Measurements from ENCODE around the gene APEH.
"Not testable (repeated sequence)": the region's sequence is repeated elsewhere in the genome, so short reads cannot be mapped to it uniquely, and the experiment has no call there.

Gene APEH

GRCh38 chr3:49695350-49696015 lies 21.3 kb downstream of the APEH start:
- WGBS (ENCODE audit: insufficient coverage) = no CpG with 5 or more reads among the region's 4 CpGs

GRCh38 chr3:49699281-49699979 lies 25.3 kb downstream of the APEH start:
- 98% methylated on average over 10 of the region's 16 CpGs for WGBS (ENCODE audit: insufficient coverage)
- no peaks in the 10 kb centered on the region for H3K27me3 ChIP-seq (replicated peaks in 2 of 5; ENCODE audit: control insufficient read depth in 4 of 5, insufficient read depth in 5 of 5, low read length in 4 of 5)
- DNase-seq = no peak
- H3K27ac ChIP-seq (ENCODE audit: insufficient read depth in 1 of 2, low read depth in 1 of 2, low read length in 2 of 2, poor library complexity in 1 of 2, severe bottlenecking in 2 of 2) = no peak overlapping the region
- H3K4me3 ChIP-seq (ENCODE audit: control insufficient read depth in 1 of 7, extremely low read depth in 1 of 7, insufficient read depth in 4 of 7, low read depth in 2 of 7, low read length in 6 of 7) = no peak overlapping the region
- H3K4me1 ChIP-seq (ENCODE audit: control extremely low read depth in 1 of 4, control insufficient read depth in 4 of 4, insufficient read depth in 4 of 4, low read length in 3 of 4) = peaks cover 0 to 4% (median 1%) of the 10 kb centered on the region in 4 experiments
- peaks cover 0 to 58% (median 31%) of the 10 kb centered on the region in 4 experiments for H3K36me3 ChIP-seq (ENCODE audit: control insufficient read depth in 4 of 4, insufficient read depth in 4 of 4, low read length in 3 of 4)
- ChIA-PET POLR2A (interaction anchor here (1.2 kb wide), 1 partner anchor 140 kb away, joined by 3 read pairs; no protein-coding TSS in a partner anchor), CTCF (interaction anchor here (1.2 to 3.4 kb wide), 3 partner anchors 13 to 131 kb away, joined by 3 to 11 read pairs (median 5); partner anchors contain the start of gene AMIGO3)
- H3K9me3 ChIP-seq (ENCODE audit: control extremely low read depth in 1 of 5, control insufficient read depth in 4 of 5, insufficient read depth in 2 of 5, low read depth in 1 of 5, low read length in 4 of 5) = no peaks in the 10 kb centered on the region

More at GRCh38 chr3:49695350-49696015, 21.3 kb downstream of the APEH start:
- H3K27me3 ChIP-seq (replicated peaks in 2 of 5; ENCODE audit: control insufficient read depth in 4 of 5, insufficient read depth in 5 of 5, low read length in 4 of 5); DNase-seq; H3K27ac ChIP-seq (ENCODE audit: insufficient read depth in 1 of 2, low read depth in 1 of 2, low read length in 2 of 2, poor library complexity in 1 of 2, severe bottlenecking in 2 of 2); H3K9me3 ChIP-seq (ENCODE audit: control extremely low read depth in 1 of 5, control insufficient read depth in 4 of 5, insufficient read depth in 2 of 5, low read depth in 1 of 5, low read length in 4 of 5); H3K4me3 ChIP-seq (ENCODE audit: control insufficient read depth in 1 of 7, extremely low read depth in 1 of 7, insufficient read depth in 4 of 7, low read depth in 2 of 7, low read length in 6 of 7): not testable (repeated sequence)
- ChIA-PET POLR2A (interaction anchor here (0.6 kb wide), 1 partner anchor 342 kb away, joined by 3 read pairs; no protein-coding TSS in a partner anchor), CTCF (interaction anchor here (1.2 kb wide), 1 partner anchor 156 kb away, joined by 3 read pairs; no protein-coding TSS in a partner anchor)
- Histone ChIP-seq H3K4me1 (ENCODE audit: control extremely low read depth in 1 of 4, control insufficient read depth in 4 of 4, insufficient read depth in 4 of 4, low read length in 3 of 4) (peaks cover 0 to 10% (median 8%) of the 10 kb centered on the region in 4 experiments), H3K36me3 (ENCODE audit: control insufficient read depth in 4 of 4, insufficient read depth in 4 of 4, low read length in 3 of 4) (peaks cover 0 to 27% (median 16%) of the 10 kb centered on the region in 4 experiments)

GRCh38 chr3:49700014-49700413 lies 25.9 kb downstream of the APEH start:
- H3K4me3 ChIP-seq (ENCODE audit: control insufficient read depth in 1 of 7, extremely low read depth in 1 of 7, insufficient read depth in 4 of 7, low read depth in 2 of 7, low read length in 6 of 7) = no peak overlapping the region
- peaks cover 0 to 4% (median 1%) of the 10 kb centered on the region in 4 experiments for H3K4me1 ChIP-seq (ENCODE audit: control extremely low read depth in 1 of 4, control insufficient read depth in 4 of 4, insufficient read depth in 4 of 4, low read length in 3 of 4)
- H3K27ac ChIP-seq (ENCODE audit: insufficient read depth in 1 of 2, low read depth in 1 of 2, low read length in 2 of 2, poor library complexity in 1 of 2, severe bottlenecking in 2 of 2) = no peak overlapping the region
- POLR2A ChIA-PET = interaction anchor here (1.2 kb wide), 1 partner anchor 139 kb away, joined by 3 read pairs; no protein-coding TSS in a partner anchor
- DNase-seq = no peak
- 96% methylated on average over 8 of the region's 8 CpGs for WGBS (ENCODE audit: insufficient coverage)
- no peaks in the 10 kb centered on the region for H3K9me3 ChIP-seq (ENCODE audit: control extremely low read depth in 1 of 5, control insufficient read depth in 4 of 5, insufficient read depth in 2 of 5, low read depth in 1 of 5, low read length in 4 of 5)
- peaks cover 0 to 64% (median 35%) of the 10 kb centered on the region in 4 experiments for H3K36me3 ChIP-seq (ENCODE audit: control insufficient read depth in 4 of 4, insufficient read depth in 4 of 4, low read length in 3 of 4)
- no peaks in the 10 kb centered on the region for H3K27me3 ChIP-seq (replicated peaks in 2 of 5; ENCODE audit: control insufficient read depth in 4 of 5, insufficient read depth in 5 of 5, low read length in 4 of 5)
- CTCF ChIA-PET = interaction anchor here (1.2 to 3.4 kb wide), 5 partner anchors 13 to 140 kb away, joined by 3 to 19 read pairs (median 5); partner anchors contain the start of gene AMIGO3

GRCh38 chr3:49700453-49701128 lies 26.4 kb downstream of the APEH start:
- Histone ChIP-seq H3K27me3 (replicated peaks in 2 of 5; ENCODE audit: control insufficient read depth in 4 of 5, insufficient read depth in 5 of 5, low read length in 4 of 5) (no peaks in the 10 kb centered on the region), H3K27ac (ENCODE audit: insufficient read depth in 1 of 2, low read depth in 1 of 2, low read length in 2 of 2, poor library complexity in 1 of 2, severe bottlenecking in 2 of 2) (no peak overlapping the region), H3K9me3 (ENCODE audit: control extremely low read depth in 1 of 5, control insufficient read depth in 4 of 5, insufficient read depth in 2 of 5, low read depth in 1 of 5, low read length in 4 of 5) (no peaks in the 10 kb centered on the region), H3K36me3 (ENCODE audit: control insufficient read depth in 4 of 4, insufficient read depth in 4 of 4, low read length in 3 of 4) (peaks cover 0 to 68% (median 38%) of the 10 kb centered on the region in 4 experiments), H3K4me3 (ENCODE audit: control insufficient read depth in 1 of 7, extremely low read depth in 1 of 7, insufficient read depth in 4 of 7, low read depth in 2 of 7, low read length in 6 of 7) (no peak overlapping the region), H3K4me1 (ENCODE audit: control extremely low read depth in 1 of 4, control insufficient read depth in 4 of 4, insufficient read depth in 4 of 4, low read length in 3 of 4) (peaks cover 0 to 4% (median 1%) of the 10 kb centered on the region in 4 experiments)
- CTCF ChIA-PET = interaction anchor here (0.6 to 3.7 kb wide), 15 partner anchors 12 to 220 kb away, joined by 3 to 19 read pairs (median 4); partner anchors contain the start of gene AMIGO3
- 95% methylated on average over 13 of the region's 13 CpGs for WGBS (ENCODE audit: insufficient coverage)
- POLR2A ChIA-PET = interaction anchor here (1.2 kb wide), 1 partner anchor 139 kb away, joined by 3 read pairs; no protein-coding TSS in a partner anchor
- no peak for DNase-seq

- no peaks in the 10 kb centered on the region for H3K9me3 ChIP-seq (ENCODE audit: control extremely low read depth in 1 of 5, control insufficient read depth in 4 of 5, insufficient read depth in 2 of 5, low read depth in 1 of 5, low read length in 4 of 5)
- peaks cover 0 to 4% (median 1%) of the 10 kb centered on the region in 4 experiments for H3K4me1 ChIP-seq (ENCODE audit: control extremely low read depth in 1 of 4, control insufficient read depth in 4 of 4, insufficient read depth in 4 of 4, low read length in 3 of 4)
- H3K36me3 ChIP-seq (ENCODE audit: control insufficient read depth in 4 of 4, insufficient read depth in 4 of 4, low read length in 3 of 4) = peaks cover 0 to 77% (median 42%) of the 10 kb centered on the region in 4 experiments
- peak in 2 of 3 donors; percentile 25 to 33 for DNase-seq
- CTCF ChIA-PET = interaction anchor here (0.8 to 3.7 kb wide), 21 partner anchors 12 to 165 kb away, joined by 3 to 19 read pairs (median 4); partner anchors contain the start of gene AMIGO3
- POLR2A ChIA-PET = no interaction called here
- over 99% methylated on average over 11 of the region's 21 CpGs for WGBS (ENCODE audit: insufficient coverage)
- H3K27me3 ChIP-seq (replicated peaks in 2 of 5; ENCODE audit: control insufficient read depth in 4 of 5, insufficient read depth in 5 of 5, low read length in 4 of 5) = no peaks in the 10 kb centered on the region
- no peak overlapping the region for H3K4me3 ChIP-seq (ENCODE audit: control insufficient read depth in 1 of 7, extremely low read depth in 1 of 7, insufficient read depth in 4 of 7, low read depth in 2 of 7, low read length in 6 of 7)
- H3K27ac ChIP-seq (ENCODE audit: insufficient read depth in 1 of 2, low read depth in 1 of 2, low read length in 2 of 2, poor library complexity in 1 of 2, severe bottlenecking in 2 of 2) = no peak overlapping the region
Measured at GRCh38 chr3:49701388-49702077, 27.4 kb downstream of the APEH start.

GRCh38 chr3:49702672-49703071 lies 28.5 kb downstream of the APEH start:
- H3K4me3 ChIP-seq (ENCODE audit: control insufficient read depth in 1 of 7, extremely low read depth in 1 of 7, insufficient read depth in 4 of 7, low read depth in 2 of 7, low read length in 6 of 7) = no peak overlapping the region
- no peak overlapping the region for H3K27ac ChIP-seq (ENCODE audit: insufficient read depth in 1 of 2, low read depth in 1 of 2, low read length in 2 of 2, poor library complexity in 1 of 2, severe bottlenecking in 2 of 2)
- POLR2A ChIA-PET = no interaction called here

More at GRCh38 chr3:49702672-49703071, 28.5 kb downstream of the APEH start:
- Histone ChIP-seq H3K36me3 (ENCODE audit: control insufficient read depth in 4 of 4, insufficient read depth in 4 of 4, low read length in 3 of 4) (peaks cover 2 to 72% (median 40%) of the 10 kb centered on the region in 4 experiments), H3K9me3 (ENCODE audit: control extremely low read depth in 1 of 5, control insufficient read depth in 4 of 5, insufficient read depth in 2 of 5, low read depth in 1 of 5, low read length in 4 of 5) (no peaks in the 10 kb centered on the region), H3K27me3 (replicated peaks in 2 of 5; ENCODE audit: control insufficient read depth in 4 of 5, insufficient read depth in 5 of 5, low read length in 4 of 5) (no peaks in the 10 kb centered on the region), H3K4me1 (ENCODE audit: control extremely low read depth in 1 of 4, control insufficient read depth in 4 of 4, insufficient read depth in 4 of 4, low read length in 3 of 4) (peaks cover 0 to 4% (median 2%) of the 10 kb centered on the region in 4 experiments)
- 95% methylated on average over 11 of the region's 11 CpGs for whole genome bisulfite sequencing (ENCODE audit: insufficient coverage)
- CTCF ChIA-PET = interaction anchor here (0.9 to 3.7 kb wide), 12 partner anchors 12 to 203 kb away, joined by 3 to 19 read pairs (median 3); partner anchors contain the start of gene AMIGO3
- DNase-seq = no peak

Data from common myeloid progenitor, CD34-positive (primary cell).